ENCODE results near the gene MAGI3. TPM values are rescaled to one million over a fixed set of nuclear protein-coding genes. Genes with fewer than 3 reads are reported as not detected.

The MAGI3 gene
- total and polyA plus RNA-seq, 8 donors = 3.5 to 225 (median 49.7) TPM

DNA sequence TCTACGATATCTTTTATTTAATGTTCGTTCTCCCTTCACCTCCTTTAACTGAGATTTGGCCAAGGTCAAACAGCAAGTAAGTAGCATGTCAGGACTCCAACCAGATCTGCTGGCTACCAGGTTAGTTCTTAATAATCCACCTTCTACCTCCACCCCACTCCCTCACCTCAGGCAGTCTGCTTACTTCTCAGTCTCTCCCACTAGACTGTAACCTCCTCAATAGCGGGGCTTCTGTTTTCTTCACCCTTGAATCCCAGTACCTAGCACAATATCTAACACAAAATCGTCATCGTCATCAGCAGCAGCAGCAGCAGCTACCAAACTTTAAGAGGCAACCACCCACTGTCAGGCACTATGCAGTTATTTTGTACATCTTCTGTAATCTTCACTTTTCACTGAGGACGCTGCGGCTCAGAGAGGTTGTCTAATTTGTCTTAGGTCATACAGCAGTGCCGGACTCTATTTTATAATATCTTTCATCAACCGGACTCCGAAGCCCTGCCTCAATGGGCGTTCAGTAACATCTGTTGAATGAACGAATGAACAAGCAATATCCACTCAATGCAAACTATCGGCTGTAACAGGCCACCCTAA is 859 bp upstream of the MAGI3 start:
- peak overlapping the region; percentile 79 to 99 (median 96) for H3K4me3 ChIP-seq
- peak overlapping the region; percentile 88 to 96 (median 92) for H3K27ac ChIP-seq
- H3K27me3 ChIP-seq = peaks cover 0 to 5% (median 0%) of the 10 kb centered on the region in 3 donors
- intact Hi-C loops (cut with DNase I; ENCODE audit: low total_unique reads) = no loop called here
- peak in 1 of 2 donors; percentile 33 for DNase-seq
- no peaks in the 10 kb centered on the region for H3K9me3 ChIP-seq
- WGBS, 5 donors = 4 to 6% (median 4%) methylated on average over 13 of the region's 13 CpGs
- TF ChIP-seq EP300 (IDR thresholded peaks at IDR 0.05) = no peak
- H3K36me3 ChIP-seq = no peaks in the 10 kb centered on the region
- peaks cover 0 to 49% (median 33%) of the 10 kb centered on the region in 4 donors for H3K4me1 ChIP-seq

DNA sequence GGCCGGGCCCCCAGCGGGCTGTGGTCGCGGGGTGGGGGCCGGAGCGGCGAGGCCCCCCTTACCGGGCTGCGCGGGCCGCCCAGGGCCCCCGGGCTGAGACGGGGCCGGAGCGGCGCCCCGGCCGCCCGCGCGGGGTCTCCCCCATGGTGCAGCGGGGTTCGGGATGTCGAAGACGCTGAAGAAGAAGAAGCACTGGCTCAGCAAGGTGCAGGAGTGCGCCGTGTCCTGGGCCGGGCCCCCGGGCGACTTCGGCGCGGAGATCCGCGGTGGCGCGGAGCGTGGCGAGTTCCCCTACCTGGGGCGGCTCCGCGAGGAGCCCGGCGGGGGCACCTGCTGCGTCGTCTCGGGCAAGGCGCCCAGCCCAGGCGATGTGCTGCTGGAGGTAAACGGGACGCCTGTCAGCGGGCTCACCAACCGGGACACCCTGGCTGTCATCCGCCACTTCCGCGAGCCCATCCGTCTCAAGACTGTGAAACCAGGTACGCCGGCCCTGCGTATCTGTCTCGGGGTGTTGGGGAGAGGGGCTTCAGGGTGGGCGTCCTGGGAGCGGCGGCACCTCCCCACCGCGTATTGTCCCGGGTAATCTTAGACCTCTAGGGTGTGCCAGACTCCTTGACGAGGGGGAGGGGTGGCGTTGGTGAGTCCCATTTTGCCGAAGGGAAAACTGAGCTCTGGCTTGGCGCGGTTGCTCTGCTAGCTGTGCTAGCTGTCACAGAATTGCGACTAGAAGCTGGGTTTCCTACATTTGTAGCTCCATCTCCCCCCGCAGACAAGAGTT is 745 bp downstream of the MAGI3 start:
- H3K4me1 ChIP-seq = peaks cover 0 to 62% (median 40%) of the 10 kb centered on the region in 4 donors
- no peaks in the 10 kb centered on the region for H3K9me3 ChIP-seq
- H3K27ac ChIP-seq = peak overlapping the region; percentile 89 to 96 (median 95)
- WGBS, 5 donors = 0 to 11% (median 0%) methylated on average over 5 to 74 of the region's 74 CpGs
- H3K4me3 ChIP-seq = peak overlapping the region; percentile 79 to 99 (median 96)
- DNase-seq = peak; percentile 67 to 74
- H3K36me3 ChIP-seq = no peaks in the 10 kb centered on the region
- TF ChIP-seq, protein P1, sequence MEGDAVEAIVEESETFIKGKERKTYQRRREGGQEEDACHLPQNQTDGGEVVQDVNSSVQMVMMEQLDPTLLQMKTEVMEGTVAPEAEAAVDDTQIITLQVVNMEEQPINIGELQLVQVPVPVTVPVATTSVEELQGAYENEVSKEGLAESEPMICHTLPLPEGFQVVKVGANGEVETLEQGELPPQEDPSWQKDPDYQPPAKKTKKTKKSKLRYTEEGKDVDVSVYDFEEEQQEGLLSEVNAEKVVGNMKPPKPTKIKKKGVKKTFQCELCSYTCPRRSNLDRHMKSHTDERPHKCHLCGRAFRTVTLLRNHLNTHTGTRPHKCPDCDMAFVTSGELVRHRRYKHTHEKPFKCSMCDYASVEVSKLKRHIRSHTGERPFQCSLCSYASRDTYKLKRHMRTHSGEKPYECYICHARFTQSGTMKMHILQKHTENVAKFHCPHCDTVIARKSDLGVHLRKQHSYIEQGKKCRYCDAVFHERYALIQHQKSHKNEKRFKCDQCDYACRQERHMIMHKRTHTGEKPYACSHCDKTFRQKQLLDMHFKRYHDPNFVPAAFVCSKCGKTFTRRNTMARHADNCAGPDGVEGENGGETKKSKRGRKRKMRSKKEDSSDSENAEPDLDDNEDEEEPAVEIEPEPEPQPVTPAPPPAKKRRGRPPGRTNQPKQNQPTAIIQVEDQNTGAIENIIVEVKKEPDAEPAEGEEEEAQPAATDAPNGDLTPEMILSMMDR (IDR thresholded peaks at IDR 0.05) = peak in 1 of 7 experiments; percentile 8
- TF ChIP-seq POLR2A (IDR thresholded peaks at IDR 0.05) (no peak), POLR2AphosphoS5 (IDR thresholded peaks at IDR 0.05) (no peak), EP300 (IDR thresholded peaks at IDR 0.05) (no peak)
- peaks cover 0 to 5% (median 0%) of the 10 kb centered on the region in 3 donors for H3K27me3 ChIP-seq
- intact Hi-C loops (cut with DNase I; ENCODE audit: low total_unique reads) = no loop called here

DNA sequence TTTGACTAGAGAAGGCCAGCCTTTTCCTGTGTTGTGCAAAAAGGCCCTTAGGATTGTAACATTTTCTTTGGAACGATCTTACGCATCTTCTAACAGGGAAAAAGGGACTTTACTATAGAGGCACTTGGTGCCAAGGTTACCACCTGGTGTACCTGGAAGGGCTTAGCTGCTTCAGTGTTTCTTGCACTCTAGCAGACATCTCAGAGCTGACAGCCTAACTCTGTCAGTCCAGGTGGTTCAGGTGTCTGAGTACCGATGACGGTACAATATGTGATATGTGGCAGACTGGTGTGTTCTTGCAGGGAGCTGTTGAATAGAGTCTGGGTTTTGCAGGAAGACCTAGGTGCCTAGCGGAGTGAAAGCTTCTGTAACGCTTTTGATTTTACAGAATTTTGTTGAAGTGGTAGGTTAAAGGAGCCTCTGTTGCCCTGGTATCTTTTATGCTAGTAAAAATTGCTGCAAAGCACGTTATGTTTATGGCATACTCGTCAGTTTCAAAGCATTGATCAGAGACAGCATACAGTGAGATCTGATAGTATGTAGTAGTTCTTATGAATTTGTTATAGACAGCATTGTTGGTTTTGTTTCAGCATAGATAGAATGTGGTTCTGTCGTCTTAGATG is 1.4 kb downstream of the MAGI3 start:
- intact Hi-C loops (cut with DNase I; ENCODE audit: low total_unique reads) = no loop called here
- H3K4me3 ChIP-seq = peak overlapping the region; percentile 79 to 99 (median 96)
- no peaks in the 10 kb centered on the region for H3K36me3 ChIP-seq
- no peak for TF ChIP-seq EP300 (IDR thresholded peaks at IDR 0.05)
- TF ChIP-seq, protein P1 (IDR thresholded peaks at IDR 0.05) = no peak
- no peak for TF ChIP-seq POLR2A (IDR thresholded peaks at IDR 0.05)
- TF ChIP-seq POLR2AphosphoS5 (IDR thresholded peaks at IDR 0.05) = peak in 1 of 3 donors; percentile 28
- peak overlapping the region; percentile 89 to 96 (median 95) for H3K27ac ChIP-seq
- H3K27me3 ChIP-seq = peaks cover 0 to 5% (median 0%) of the 10 kb centered on the region in 3 donors
- peak; percentile 27 to 57 for DNase-seq
- 7 to 10% (median 8%) methylated on average over 9 of the region's 9 CpGs for WGBS, 5 donors
- H3K4me1 ChIP-seq = peaks cover under 1 to 69% (median 43%) of the 10 kb centered on the region in 4 donors
- no peaks in the 10 kb centered on the region for H3K9me3 ChIP-seq

DNA sequence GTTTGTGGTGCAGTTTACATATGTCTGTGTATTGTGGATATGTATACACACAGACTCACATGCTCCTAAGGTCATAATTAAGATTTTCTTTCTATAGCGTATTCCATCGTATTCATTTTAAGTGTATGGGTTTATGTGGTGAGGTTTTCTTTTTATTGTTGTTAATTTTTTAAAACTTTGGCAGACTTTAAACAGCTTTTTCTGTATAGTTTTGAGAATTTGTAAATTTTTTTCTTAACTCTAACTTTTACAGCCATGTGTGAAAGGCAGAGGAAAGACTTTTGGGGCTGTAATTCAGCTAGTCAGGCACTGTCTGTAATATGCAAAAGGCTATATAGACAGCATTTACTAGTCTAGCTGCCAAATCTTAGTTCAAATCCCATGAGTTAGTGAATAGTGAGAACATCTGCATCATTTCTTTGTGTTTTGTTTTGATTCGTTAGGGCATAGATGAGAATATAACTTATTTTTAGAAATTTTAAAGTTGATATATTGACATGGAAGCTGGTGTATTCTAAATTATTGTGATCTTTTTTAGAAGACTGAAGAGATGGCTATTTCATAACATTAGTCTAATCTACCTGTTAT is 2.3 kb downstream of the MAGI3 start:
- intact Hi-C loops (cut with DNase I; ENCODE audit: low total_unique reads) = no loop called here
- Histone ChIP-seq H3K4me1 (peaks cover 5 to 78% (median 47%) of the 10 kb centered on the region in 4 donors), H3K27me3 (peaks cover 0 to 5% (median 0%) of the 10 kb centered on the region in 3 donors), H3K36me3 (no peaks in the 10 kb centered on the region), H3K27ac (peak overlapping the region in 4 of 5 donors; percentile 2 to 96 (median 79)), H3K4me3 (peak overlapping the region; percentile 79 to 99 (median 96)), H3K9me3 (no peaks in the 10 kb centered on the region)
- no peak for DNase-seq
- TF ChIP-seq EP300 (IDR thresholded peaks at IDR 0.05) (no peak), POLR2AphosphoS5 (IDR thresholded peaks at IDR 0.05) (no peak), POLR2A (IDR thresholded peaks at IDR 0.05) (no peak)
- TF ChIP-seq, protein P1 (IDR thresholded peaks at IDR 0.05) = no peak
- WGBS, 5 donors = 12 to 34% (median 30%) methylated on average over 3 of the region's 3 CpGs

Data from stomach (tissue), 9 donors.